Mesothelial cell of epicardium (in vitro differentiated cells): Measurements from ENCODE around the gene MBD2. TPM values are rescaled to one million over a fixed set of nuclear protein-coding genes. Genes with fewer than 3 reads are reported as not detected.
"Not testable (repeated sequence)": the region's sequence is repeated elsewhere in the genome, so short reads cannot be mapped to it uniquely, and the experiment has no call there.

Experiments
- DNase-seq, 2 experiments: peaks; one replicate each; pipeline ENCODE4 v3.0.0; 2021; ENCODE audit warnings: low spot score in 2 of 2; ENCODE audit not compliant: unreplicated experiment in 2 of 2
- H3K27ac Mint-ChIP-seq: 2 replicates; pipeline ENCODE4 v1.8.0; 2021; ENCODE audit warnings: mixed read lengths
- H3K27me3 Mint-ChIP-seq: 2 replicates; pipeline ENCODE4 v1.8.0; 2021; ENCODE audit warnings: low read depth, mixed read lengths
- H3K36me3 Mint-ChIP-seq: 2 replicates; pipeline ENCODE4 v1.8.0; 2021; ENCODE audit warnings: mixed read lengths
- H3K4me1 Mint-ChIP-seq: 2 replicates; pipeline ENCODE4 v1.8.0; 2021; ENCODE audit warnings: mixed read lengths
- H3K4me3 Mint-ChIP-seq: 2 replicates; pipeline ENCODE4 v1.8.0; 2021; ENCODE audit warnings: mild to moderate bottlenecking, moderate library complexity, mixed read lengths
- H3K9me3 Mint-ChIP-seq: 2 replicates; pipeline ENCODE4 v1.8.0; 2021; ENCODE audit warnings: mixed read lengths
- CTCF ChIP-seq: fragments of 200-600 bp; sonication (generic); IDR thresholded peaks from one replicate; pipeline ENCODE4 v1.5.0; 2021; ENCODE audit warnings: antibody characterized with exemption; ENCODE audit not compliant: unreplicated experiment
- total RNA-seq: library from RNA; stranded (reverse); gene quantifications from 3 replicates; pipeline ENCODE4 v1.2.1, GENCODE V29; 2021

Gene MBD2
- total RNA-seq, 1 donor from 2014 or later: 66.0 TPM

- no peak for TF ChIP-seq CTCF
- Mint-ChIP-seq H3K27me3 (no peaks in the 10 kb centered on the region), H3K27ac (no peak overlapping the region), H3K4me3 (no peak overlapping the region), H3K36me3 (no peaks in the 10 kb centered on the region), H3K9me3 (no peaks in the 10 kb centered on the region), H3K4me1 (peaks cover 5% of the 10 kb centered on the region)
- no peak for DNase-seq
Measured at GRCh38 chr18:54125429-54125828, 99.0 kb downstream of the MBD2 start.

GRCh38 chr18:54123720-54124440 is 100.6 kb downstream of the MBD2 start:
- H3K4me1 Mint-ChIP-seq, H3K9me3 Mint-ChIP-seq, DNase-seq, H3K27ac Mint-ChIP-seq, H3K4me3 Mint-ChIP-seq, H3K36me3 Mint-ChIP-seq, H3K27me3 Mint-ChIP-seq: not testable (repeated sequence)

GRCh38 chr18:54119524-54120019 is 104.9 kb downstream of the MBD2 start:
- H3K9me3 Mint-ChIP-seq: no peaks in the 10 kb centered on the region
- DNase-seq: no peak
- H3K36me3 Mint-ChIP-seq: no peaks in the 10 kb centered on the region
- no peak overlapping the region for H3K27ac Mint-ChIP-seq
- peak overlapping the region; percentile 38 for H3K4me3 Mint-ChIP-seq
- peaks cover 4% of the 10 kb centered on the region for H3K4me1 Mint-ChIP-seq
- H3K27me3 Mint-ChIP-seq: no peaks in the 10 kb centered on the region
- peak; percentile 82 for TF ChIP-seq CTCF

- H3K27me3 Mint-ChIP-seq: no peaks in the 10 kb centered on the region
- no peak overlapping the region for H3K4me3 Mint-ChIP-seq
- no peak for TF ChIP-seq CTCF
- H3K4me1 Mint-ChIP-seq: peaks cover 2% of the 10 kb centered on the region
- no peak for DNase-seq
- no peaks in the 10 kb centered on the region for H3K36me3 Mint-ChIP-seq
- H3K27ac Mint-ChIP-seq: no peak overlapping the region
- no peaks in the 10 kb centered on the region for H3K9me3 Mint-ChIP-seq
Measured at GRCh38 chr18:54117853-54118773, 106.4 kb downstream of the MBD2 start.

- Mint-ChIP-seq H3K36me3 (peaks cover 3% of the 10 kb centered on the region), H3K4me3 (no peak overlapping the region), H3K27me3 (peaks cover 3% of the 10 kb centered on the region), H3K4me1 (peaks cover 2% of the 10 kb centered on the region), H3K27ac (no peak overlapping the region), H3K9me3 (peaks cover 12% of the 10 kb centered on the region)
- TF ChIP-seq CTCF: no peak
- no peak for DNase-seq
Measured at GRCh38 chr18:54116541-54117257, 107.8 kb downstream of the MBD2 start.
